B cell (primary cell): Measurements from ENCODE around the gene ARHGAP26. TPM values are rescaled to one million over a fixed set of nuclear protein-coding genes. Genes with fewer than 3 reads are reported as not detected.

Source experiments
- ATAC-seq: fragments of 200-7000 bp; cut with Tn5 transposase; one replicate; pipeline ENCODE4 v1.10.0; 2021; ENCODE audit warnings: low read depth, mild to moderate bottlenecking, moderate number of reproducible peaks, moderate library complexity
- CTCF ChIA-PET: fragments of 350-600 bp; sonication (Branson Sonifier 250); formaldehyde crosslinking; loops from one replicate; lab custom pipeline; 2021; ENCODE audit warnings: antibody characterized with exemption, inconsistent platforms; lab: Charles Lee
- POLR2A ChIA-PET: fragments of 350-600 bp; sonication (Branson Sonifier 250); formaldehyde crosslinking; loops from one replicate; lab custom pipeline; 2021; ENCODE audit warnings: antibody characterized with exemption; lab: Charles Lee
- DNase-seq: peaks from one replicate; pipeline ENCODE4 v3.0.0; 2013
- H2AFZ ChIP-seq: 2 replicates; pipeline ENCODE4 v1.6.1; 2012; ENCODE audit warnings: mild to moderate bottlenecking, low read depth, low read length; ENCODE audit not compliant: insufficient read depth, poor library complexity, severe bottlenecking
- H3K27ac ChIP-seq, 2 donors: 1 replicate in 1 of 2; 2 replicates in 1 of 2; pipeline ENCODE4 v1.5.1; 2012 to 2013; ENCODE audit warnings: low read length in 2 of 2, mild to moderate bottlenecking in 2 of 2, moderate library complexity in 1 of 2
- H3K27me3 ChIP-seq, 4 experiments: fragments of 200-600 bp in 1 of 4; sonication (generic) in 1 of 4; replicated peaks in 1 of 4; 1 replicate in 2 of 4; 2 replicates in 2 of 4; pipeline versions ENCODE4 v1.6.1 to v1.7.0; 2013 to 2016; ENCODE audit warnings: low read length in 3 of 4, mild to moderate bottlenecking in 2 of 4, mixed read lengths in 1 of 4, moderate library complexity in 1 of 4; ENCODE audit not compliant: insufficient read depth in 4 of 4, control insufficient read depth in 3 of 4; ENCODE audit errors: control extremely low read depth in 1 of 4
- H3K36me3 ChIP-seq, 2 experiments: replicated peaks in 1 of 2; 1 replicate in 1 of 2; 2 replicates in 1 of 2; pipeline versions ENCODE4 v1.6.1 to v1.7.1; 2013; ENCODE audit warnings: low read length in 1 of 2; ENCODE audit not compliant: insufficient read depth in 2 of 2, control insufficient read depth in 1 of 2; ENCODE audit errors: control extremely low read depth in 1 of 2, extremely low read depth in 1 of 2
- H3K4me1 ChIP-seq, 2 donors: fragments of 200-600 bp in 1 of 2; sonication (generic) in 1 of 2; 1 replicate in 1 of 2; 2 replicates in 1 of 2; pipeline versions ENCODE4 v1.5.1 to v1.6.1; 2013 to 2017; ENCODE audit warnings: low read length in 2 of 2; ENCODE audit not compliant: control insufficient read depth in 2 of 2, insufficient read depth in 2 of 2
- H3K4me2 ChIP-seq: replicated peaks from 2 replicates; pipeline ENCODE3; 2012; ENCODE audit warnings: mild to moderate bottlenecking, low read depth, low read length; ENCODE audit not compliant: poor library complexity, severe bottlenecking
- H3K4me3 ChIP-seq, 5 experiments: fragments of 200-600 bp in 1 of 5; sonication (generic) in 1 of 5; 1 replicate in 3 of 5; 2 replicates in 2 of 5; pipeline versions ENCODE4 v1.5.1 to v1.7.0; 2011 to 2016; ENCODE audit warnings: low read length in 4 of 5, mild to moderate bottlenecking in 4 of 5, low read depth in 2 of 5, control low read depth in 1 of 5, moderate library complexity in 1 of 5; ENCODE audit not compliant: insufficient read depth in 1 of 5; ENCODE audit errors: control extremely low read depth in 1 of 5, extremely low read depth in 1 of 5
- H3K79me2 ChIP-seq: fragments of 200-600 bp; sonication (generic); one replicate; pipeline ENCODE4 v1.6.0; 2016; ENCODE audit warnings: low read length; ENCODE audit not compliant: control insufficient read depth, insufficient read depth
- H3K9ac ChIP-seq: fragments of 200-600 bp; sonication (generic); 2 replicates; pipeline ENCODE4 v1.6.1; 2017; ENCODE audit warnings: mild to moderate bottlenecking, low read length, moderate library complexity
- H3K9me3 ChIP-seq, 3 donors: one replicate each; pipeline versions ENCODE4 v1.6.1 to v1.7.1; 2013; ENCODE audit warnings: low read length in 2 of 3; ENCODE audit not compliant: control insufficient read depth in 2 of 3, insufficient read depth in 1 of 3; ENCODE audit errors: control extremely low read depth in 1 of 3
- H4K20me1 ChIP-seq: 2 replicates; pipeline ENCODE4 v1.6.0; 2012; ENCODE audit warnings: mild to moderate bottlenecking, low read length; ENCODE audit not compliant: insufficient read depth, control insufficient read depth, poor library complexity, severe bottlenecking
- H3K27ac Mint-ChIP-seq: one replicate; pipeline ENCODE4 v1.8.0; 2021; ENCODE audit warnings: mixed read lengths
- H3K27me3 Mint-ChIP-seq: one replicate; pipeline ENCODE4 v1.8.0; 2021; ENCODE audit warnings: mixed read lengths
- H3K4me1 Mint-ChIP-seq: one replicate; pipeline ENCODE4 v1.8.0; 2021; ENCODE audit warnings: mixed read lengths
- H3K4me3 Mint-ChIP-seq: one replicate; pipeline ENCODE4 v1.8.0; 2021; ENCODE audit warnings: mixed read lengths
- H3K9me3 Mint-ChIP-seq: one replicate; pipeline ENCODE4 v1.8.0; 2022; ENCODE audit warnings: mixed read lengths; ENCODE audit not compliant: insufficient read depth
- EZH2 ChIP-seq: IDR thresholded peaks from 2 replicates; pipeline ENCODE4 v1.6.1; 2012; ENCODE audit warnings: borderline replicate concordance, low read depth, mild to moderate bottlenecking, moderate library complexity, low read length; ENCODE audit not compliant: insufficient read depth, poor library complexity, severe bottlenecking
- WGBS: methylation state at CpG from one replicate; pipeline ENCODE4 v1.1.5; 2013; ENCODE audit warnings: missing lambda C conversion rate; ENCODE audit not compliant: insufficient coverage; 5-methylcytosine and 5-hydroxymethylcytosine counted together
- intact Hi-C: fragments of 100-400 bp; cut with micrococcal nuclease; formaldehyde crosslinking; loops from one replicate; pipeline ENCODE4 v1.10.0; 2022
- polyA plus RNA-seq: library from polyadenylated mRNA; depleted of rRNA; stranded (reverse); fragments of >200 nt; gene quantifications from 2 replicates; pipeline ENCODE4 v1.2.3, GENCODE V29; 2012
- total RNA-seq, 2 donors: library from RNA; stranded (reverse); fragments of 120-200 nt in 1 of 2; gene quantifications; 1 replicate in 1 of 2; 2 replicates in 1 of 2; pipeline versions ENCODE4 v1.2.3 to v1.2.4, GENCODE V29; 2013 to 2022
- TF ChIP-seq, protein P1 (sequence below): fragments of 200-600 bp; IDR thresholded peaks from one replicate; pipeline ENCODE4 v1.8.0; 2022; ENCODE audit warnings: antibody characterized with exemption, mild to moderate bottlenecking

ARHGAP26 gene
- total and polyA plus RNA-seq, 2 donors (not counting 1 experiment from before 2014, with no cell fraction given), result 1.8 to 22.5 TPM

GRCh38 chr5:142803428-142804125 lies 33.4 kb downstream of the ARHGAP26 start:
- WGBS, result 100% methylated on average over 8 of the region's 11 CpGs
- H3K36me3 ChIP-seq, result no peaks in the 10 kb centered on the region
- ATAC-seq (no peak), DNase-seq (no peak)
- no peak overlapping the region for H3K27ac ChIP-seq
- H3K9me3 ChIP-seq, result no peaks in the 10 kb centered on the region
- CTCF ChIA-PET, result no interaction called here
- intact Hi-C loops, result no loop called here
- H3K27me3 ChIP-seq, result no peaks in the 10 kb centered on the region
- peaks cover 47 to 51% of the 10 kb centered on the region in 2 donors for H3K4me1 ChIP-seq
- no peaks in the 10 kb centered on the region for H3K9me3 Mint-ChIP-seq
- H3K4me3 Mint-ChIP-seq, result no peak overlapping the region
- no peaks in the 10 kb centered on the region for H3K27me3 Mint-ChIP-seq
- no peak overlapping the region for H3K4me3 ChIP-seq
- no peaks in the 10 kb centered on the region for H4K20me1 ChIP-seq
- H3K27ac Mint-ChIP-seq, result no peak overlapping the region
- H3K9ac ChIP-seq, result no peak overlapping the region
- POLR2A ChIA-PET, result no interaction called here
- H3K79me2 ChIP-seq, result peaks cover 8% of the 10 kb centered on the region
- H3K4me2 ChIP-seq, result no peak overlapping the region
- TF ChIP-seq, protein P1, sequence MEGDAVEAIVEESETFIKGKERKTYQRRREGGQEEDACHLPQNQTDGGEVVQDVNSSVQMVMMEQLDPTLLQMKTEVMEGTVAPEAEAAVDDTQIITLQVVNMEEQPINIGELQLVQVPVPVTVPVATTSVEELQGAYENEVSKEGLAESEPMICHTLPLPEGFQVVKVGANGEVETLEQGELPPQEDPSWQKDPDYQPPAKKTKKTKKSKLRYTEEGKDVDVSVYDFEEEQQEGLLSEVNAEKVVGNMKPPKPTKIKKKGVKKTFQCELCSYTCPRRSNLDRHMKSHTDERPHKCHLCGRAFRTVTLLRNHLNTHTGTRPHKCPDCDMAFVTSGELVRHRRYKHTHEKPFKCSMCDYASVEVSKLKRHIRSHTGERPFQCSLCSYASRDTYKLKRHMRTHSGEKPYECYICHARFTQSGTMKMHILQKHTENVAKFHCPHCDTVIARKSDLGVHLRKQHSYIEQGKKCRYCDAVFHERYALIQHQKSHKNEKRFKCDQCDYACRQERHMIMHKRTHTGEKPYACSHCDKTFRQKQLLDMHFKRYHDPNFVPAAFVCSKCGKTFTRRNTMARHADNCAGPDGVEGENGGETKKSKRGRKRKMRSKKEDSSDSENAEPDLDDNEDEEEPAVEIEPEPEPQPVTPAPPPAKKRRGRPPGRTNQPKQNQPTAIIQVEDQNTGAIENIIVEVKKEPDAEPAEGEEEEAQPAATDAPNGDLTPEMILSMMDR, result no peak
- no peak for TF ChIP-seq EZH2
- H3K4me1 Mint-ChIP-seq, result peaks cover 51% of the 10 kb centered on the region
- no peak overlapping the region for H2AFZ ChIP-seq

GRCh38 chr5:142805339-142805738 lies 35.2 kb downstream of the ARHGAP26 start:
- H3K27ac ChIP-seq, result no peak overlapping the region
- no peaks in the 10 kb centered on the region for H3K36me3 ChIP-seq
- DNase-seq (no peak), ATAC-seq (no peak)
- ChIA-PET CTCF (interaction anchor here (1.2 kb wide), 1 partner anchor 57 kb away, joined by 3 read pairs; no protein-coding TSS in a partner anchor), POLR2A (no interaction called here)
- Mint-ChIP-seq H3K27ac (no peak overlapping the region), H3K27me3 (no peaks in the 10 kb centered on the region), H3K4me1 (peaks cover 49% of the 10 kb centered on the region), H3K9me3 (no peaks in the 10 kb centered on the region), H3K4me3 (no peak overlapping the region)
- no peak overlapping the region for H3K4me2 ChIP-seq
- H3K27me3 ChIP-seq, result no peaks in the 10 kb centered on the region
- TF ChIP-seq, protein P1, result no peak
- peaks cover 14% of the 10 kb centered on the region for H3K79me2 ChIP-seq
- H3K9me3 ChIP-seq, result no peaks in the 10 kb centered on the region
- H2AFZ ChIP-seq, result no peak overlapping the region
- no peaks in the 10 kb centered on the region for H4K20me1 ChIP-seq
- H3K4me3 ChIP-seq, result no peak overlapping the region
- H3K9ac ChIP-seq, result no peak overlapping the region
- peaks cover 40 to 42% of the 10 kb centered on the region in 2 donors for H3K4me1 ChIP-seq
- intact Hi-C loops, result no loop called here
- WGBS, result 100% methylated on average over 1 of the region's 3 CpGs
